GM06990 (cell line): ENCODE data around the gene FOXP4.

Experiments
- DNase-seq: peaks from one replicate; pipeline ENCODE4 v3.0.0-alpha.2; 2011; ENCODE audit not compliant: insufficient read length; ENCODE audit errors: extremely low read depth
- H3K27me3 ChIP-seq: replicated peaks from 2 replicates; pipeline ENCODE4 v1.6.0; 2011; ENCODE audit warnings: low read length; ENCODE audit not compliant: control insufficient read depth, insufficient read depth
- H3K36me3 ChIP-seq: 2 replicates; pipeline ENCODE4 v1.5.1; 2011; ENCODE audit warnings: low read length; ENCODE audit not compliant: control insufficient read depth, insufficient read depth
- H3K4me3 ChIP-seq: replicated peaks from 2 replicates; pipeline ENCODE4 v1.5.1; 2011; ENCODE audit warnings: low read depth, mild to moderate bottlenecking, control low read depth, low read length
- CTCF ChIP-seq: IDR thresholded peaks from 2 replicates; pipeline ENCODE4 v1.5.1; 2011; ENCODE audit warnings: low read length, control low read depth, mild to moderate bottlenecking, inconsistent platforms; ENCODE audit not compliant: insufficient read depth, poor library complexity, severe bottlenecking

Gene FOXP4

GRCh38 chr6:41545703-41546474, at the start of gene FOXP4:
FOXP4 (plus strand) TSS chr6:41546381; CDS start chr6:41565761, 19,380 bp downstream.
- Histone ChIP-seq H3K36me3 (peaks cover under 1% of the 10 kb centered on the region; the same call in 1 of the 2 replicates), H3K27me3 (no peaks in the 10 kb centered on the region), H3K4me3 (peak within 1 kb of the TSS; percentile 97)
- DNase-seq: peak; percentile 91
- TF ChIP-seq CTCF: no peak

GRCh38 chr6:41497573-41497972, 48.6 kb upstream of the FOXP4 start:
- no peaks in the 10 kb centered on the region for H3K36me3 ChIP-seq

GRCh38 chr6:41497994-41498393, 48.2 kb upstream of the FOXP4 start:
- no peak for DNase-seq
- no peak for TF ChIP-seq CTCF
- Histone ChIP-seq H3K27me3 (no peaks in the 10 kb centered on the region), H3K36me3 (no peaks in the 10 kb centered on the region), H3K4me3 (no peak overlapping the region)

More at GRCh38 chr6:41497573-41497972, 48.6 kb upstream of the FOXP4 start:
- no peaks in the 10 kb centered on the region for H3K27me3 ChIP-seq
- DNase-seq: no peak
- H3K4me3 ChIP-seq: no peak overlapping the region
- TF ChIP-seq CTCF: no peak

GRCh38 chr6:41498968-41499599, 47.1 kb upstream of the FOXP4 start:
- Histone ChIP-seq H3K36me3 (no peaks in the 10 kb centered on the region), H3K27me3 (no peaks in the 10 kb centered on the region), H3K4me3 (no peak overlapping the region)
- no peak for TF ChIP-seq CTCF
- no peak for DNase-seq

GRCh38 chr6:41500561-41500960, 45.6 kb upstream of the FOXP4 start:
- no peaks in the 10 kb centered on the region for H3K36me3 ChIP-seq
- no peak for DNase-seq
- H3K27me3 ChIP-seq: no peaks in the 10 kb centered on the region
- H3K4me3 ChIP-seq: no peak overlapping the region
- TF ChIP-seq CTCF: no peak
